HG03103 (cell line): ENCODE measurements around the gene PRUNE1.

Source experiments
- ATAC-seq: cut with Tn5 transposase; IDR thresholded peaks from one replicate; pipeline ENCODE4 v1.9.1; 2021; ENCODE audit warnings: low read depth; ENCODE audit not compliant: unreplicated experiment

Gene PRUNE1

DNA sequence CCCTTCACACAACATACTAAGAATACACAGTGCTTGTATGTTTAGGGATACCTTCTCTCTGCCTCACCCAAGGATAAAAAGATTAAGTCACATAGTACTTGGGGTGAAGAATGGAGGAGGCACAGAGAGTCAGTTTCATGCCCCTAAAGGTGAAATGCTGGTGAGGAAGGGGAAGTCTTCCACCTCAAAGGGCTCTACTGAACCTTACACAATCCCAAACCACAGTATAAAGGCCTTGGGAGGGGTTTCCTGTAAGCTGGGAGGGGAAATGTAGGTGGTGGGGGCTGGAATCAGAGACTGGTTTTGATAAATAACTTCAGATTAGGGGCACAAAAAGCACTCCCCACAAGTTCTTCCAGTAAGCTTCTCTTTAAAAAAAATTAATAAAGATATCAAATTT, 5.1 kb upstream of the PRUNE1 start:
- ATAC-seq: no peak

DNA sequence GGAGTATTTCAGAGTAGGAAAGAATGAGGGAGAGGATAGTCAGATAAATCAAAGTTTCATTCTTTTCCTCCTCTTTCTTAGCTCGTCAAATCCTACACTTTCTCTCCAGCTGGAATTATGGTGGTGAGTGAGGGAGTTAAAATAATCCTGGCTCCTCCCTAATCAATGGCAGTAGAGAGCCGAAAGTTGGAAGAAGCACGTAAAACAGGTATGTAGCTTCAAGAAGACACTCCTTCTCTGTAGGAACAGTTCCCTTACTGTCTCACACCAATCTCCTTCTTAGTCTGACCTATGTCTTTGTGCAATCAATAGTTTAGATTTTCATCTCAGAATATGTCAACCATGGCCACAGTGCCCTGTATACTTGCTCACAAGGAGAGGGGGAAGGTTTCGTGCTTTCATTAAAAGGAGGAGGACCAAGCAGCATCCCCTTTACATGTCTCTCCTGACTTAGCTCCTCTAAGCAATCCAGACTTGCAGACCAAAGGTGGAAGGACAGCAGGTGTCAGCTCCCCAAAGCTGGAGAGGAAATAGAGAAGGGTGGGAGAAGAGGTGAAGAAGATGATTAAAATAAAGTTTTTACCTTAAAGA, 2.4 kb upstream of the PRUNE1 start:
- no peak for ATAC-seq

DNA sequence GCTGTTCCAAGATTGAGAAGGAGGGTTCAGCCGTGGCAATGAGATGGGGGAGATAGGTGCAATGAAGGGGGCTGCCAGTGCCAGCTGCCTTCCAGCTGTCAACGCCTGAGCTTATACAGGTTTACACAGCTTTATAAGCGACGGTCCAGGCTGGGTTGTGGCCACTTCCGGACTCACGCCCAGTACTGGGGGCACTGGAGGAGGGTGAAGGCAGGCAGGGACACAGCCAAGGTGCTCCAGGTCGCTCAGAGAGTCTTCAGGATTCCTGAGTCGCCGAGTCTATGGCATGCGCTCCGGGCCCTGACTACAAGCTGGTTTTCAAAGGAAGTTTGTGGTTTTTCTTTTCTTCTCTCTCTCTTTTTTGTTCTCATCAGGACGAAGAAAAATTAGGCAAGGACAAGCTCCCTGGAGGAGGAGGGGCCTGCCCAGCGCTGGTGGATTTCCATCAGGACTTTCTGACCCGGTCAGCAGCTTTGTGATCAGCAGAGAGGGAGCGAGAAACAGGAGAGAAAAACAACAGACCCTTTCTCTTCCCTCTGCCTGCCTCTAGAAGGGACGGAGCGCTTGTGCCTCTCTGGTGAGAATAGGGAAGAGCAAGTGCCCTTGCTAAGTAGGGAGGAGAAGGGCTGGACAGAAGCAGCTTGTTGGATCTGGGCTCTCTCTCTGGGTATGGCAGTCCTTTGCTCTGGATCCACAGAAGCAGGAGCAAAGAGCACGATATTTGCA, 1.8 kb upstream of the PRUNE1 start, which contains the start of gene MINDY1:
Gene MINDY1 (minus strand): TSS at position 576 of the 726 bp plus-strand sequence. CDS start 4,285 bp downstream, outside the sequence.
- ATAC-seq: no peak

DNA sequence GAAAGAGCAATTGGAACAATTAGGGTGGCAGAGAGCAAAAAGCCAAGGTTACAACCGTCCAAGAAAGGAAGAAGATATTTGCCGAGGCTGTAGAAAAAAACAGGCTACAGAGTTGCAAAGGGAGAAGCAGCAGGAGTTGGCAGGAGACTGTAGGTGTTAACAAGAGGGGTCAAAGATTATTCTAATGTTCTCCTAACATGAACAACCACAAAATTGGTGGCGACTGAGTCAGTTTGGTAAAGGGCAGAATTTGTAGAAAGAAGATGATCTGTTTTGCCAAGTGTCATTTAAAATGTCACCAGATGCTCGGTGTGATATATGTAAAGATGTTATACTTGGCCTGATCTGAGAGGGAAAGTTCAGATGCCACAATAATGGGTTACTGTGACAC, 401 bp upstream of the PRUNE1 start:
- ATAC-seq: no peak

DNA sequence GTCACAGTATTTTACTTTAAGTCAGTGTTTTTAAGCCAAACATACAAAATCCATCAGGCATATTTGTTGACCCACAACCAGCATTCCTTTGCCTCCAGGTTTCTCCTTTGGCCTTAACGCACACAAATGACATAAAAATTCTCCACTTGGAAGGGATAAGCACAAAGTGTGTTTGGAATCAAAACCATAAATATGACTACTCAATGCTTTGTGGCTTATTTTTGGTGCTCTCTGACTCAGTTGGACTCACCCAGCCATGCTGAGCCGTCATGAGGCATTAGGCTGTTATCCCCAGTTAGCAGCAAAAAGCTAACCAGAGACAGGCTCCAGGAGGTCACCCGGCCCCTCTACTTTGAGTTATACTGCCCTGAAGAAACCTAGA, 948 bp downstream of the PRUNE1 start:
- no peak for ATAC-seq

DNA sequence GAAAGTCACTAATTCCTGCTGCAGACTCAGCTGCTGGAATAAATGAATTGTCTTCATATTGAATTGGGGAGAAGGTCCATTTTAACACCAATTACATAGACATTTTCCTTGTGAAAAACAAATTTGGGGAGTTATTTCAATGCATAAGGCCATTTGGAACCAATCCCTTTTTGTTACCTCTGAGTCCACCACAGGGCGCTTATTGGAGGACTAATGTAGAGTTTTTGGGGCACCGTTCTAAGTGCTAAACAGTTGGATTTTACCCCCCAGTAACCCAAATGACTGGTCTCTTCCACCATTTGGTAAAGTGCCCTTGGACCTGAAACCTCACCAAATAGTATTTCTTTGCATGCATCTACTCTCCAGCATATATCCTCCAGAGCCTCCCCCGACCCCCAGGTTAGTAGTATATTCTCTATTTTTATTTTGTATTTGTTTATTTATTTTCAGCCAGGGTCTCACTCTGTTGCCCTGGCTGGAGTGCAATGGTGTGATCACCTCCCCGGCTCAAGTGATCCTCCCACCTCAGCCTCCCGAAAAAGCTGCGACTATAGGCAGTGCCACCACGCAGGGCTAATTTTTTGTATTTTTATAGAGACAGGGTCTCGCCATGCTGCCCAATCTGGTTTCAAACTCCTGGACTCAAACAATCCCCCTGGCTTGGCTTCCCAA, 1.6 kb downstream of the PRUNE1 start:
- ATAC-seq: no peak

DNA sequence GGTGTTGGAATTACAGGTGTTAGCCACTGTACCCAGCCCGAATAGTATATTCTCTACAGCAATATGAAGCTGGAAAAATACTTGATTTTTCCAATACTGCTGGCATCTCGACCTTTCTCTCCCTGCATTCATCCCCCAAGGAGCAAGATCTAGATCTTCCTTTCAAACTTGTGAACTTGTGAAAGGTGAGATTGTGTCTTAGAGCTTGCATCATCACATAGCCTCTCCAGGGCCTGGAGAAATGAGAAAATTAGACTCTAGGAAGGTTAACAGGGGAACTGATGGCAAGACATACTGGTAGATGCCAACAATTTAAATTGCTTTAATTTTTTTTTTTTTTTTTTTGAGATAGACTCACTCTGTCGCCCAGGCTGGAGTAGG, 2.1 kb downstream of the PRUNE1 start:
- no peak for ATAC-seq

DNA sequence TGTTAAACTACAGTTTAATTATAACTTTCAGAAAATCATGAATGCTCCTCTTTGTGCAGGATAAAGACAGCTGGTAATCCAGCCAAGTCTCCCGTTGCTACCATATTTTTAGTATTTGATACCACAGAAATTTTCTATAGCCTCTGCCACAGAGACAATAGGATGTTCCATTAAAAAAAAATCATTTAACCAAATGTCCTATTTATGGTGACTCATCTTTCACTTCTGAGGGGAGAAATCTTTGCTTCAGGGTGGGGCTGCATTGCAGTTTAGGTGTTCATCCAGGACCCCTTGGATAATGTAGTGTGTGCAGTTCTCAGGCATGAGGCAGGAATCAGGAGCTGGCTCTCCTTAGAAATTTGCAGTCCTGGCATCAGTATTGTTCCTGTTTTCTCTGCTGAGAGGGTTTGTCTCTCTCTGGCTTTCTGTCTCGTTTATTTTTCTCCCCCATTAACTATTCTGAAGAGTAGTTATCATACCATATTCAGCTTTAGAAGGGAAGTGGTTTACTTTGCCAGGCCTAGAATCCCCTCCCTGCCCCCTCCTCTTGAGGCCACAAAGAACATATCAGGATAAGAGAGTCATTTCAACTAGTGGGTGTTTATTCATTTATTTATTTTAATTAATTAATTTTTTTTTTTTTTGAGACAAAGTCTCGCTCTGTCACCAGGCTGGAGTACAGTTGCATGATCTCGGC, 3.1 kb downstream of the PRUNE1 start:
- no peak for ATAC-seq

DNA sequence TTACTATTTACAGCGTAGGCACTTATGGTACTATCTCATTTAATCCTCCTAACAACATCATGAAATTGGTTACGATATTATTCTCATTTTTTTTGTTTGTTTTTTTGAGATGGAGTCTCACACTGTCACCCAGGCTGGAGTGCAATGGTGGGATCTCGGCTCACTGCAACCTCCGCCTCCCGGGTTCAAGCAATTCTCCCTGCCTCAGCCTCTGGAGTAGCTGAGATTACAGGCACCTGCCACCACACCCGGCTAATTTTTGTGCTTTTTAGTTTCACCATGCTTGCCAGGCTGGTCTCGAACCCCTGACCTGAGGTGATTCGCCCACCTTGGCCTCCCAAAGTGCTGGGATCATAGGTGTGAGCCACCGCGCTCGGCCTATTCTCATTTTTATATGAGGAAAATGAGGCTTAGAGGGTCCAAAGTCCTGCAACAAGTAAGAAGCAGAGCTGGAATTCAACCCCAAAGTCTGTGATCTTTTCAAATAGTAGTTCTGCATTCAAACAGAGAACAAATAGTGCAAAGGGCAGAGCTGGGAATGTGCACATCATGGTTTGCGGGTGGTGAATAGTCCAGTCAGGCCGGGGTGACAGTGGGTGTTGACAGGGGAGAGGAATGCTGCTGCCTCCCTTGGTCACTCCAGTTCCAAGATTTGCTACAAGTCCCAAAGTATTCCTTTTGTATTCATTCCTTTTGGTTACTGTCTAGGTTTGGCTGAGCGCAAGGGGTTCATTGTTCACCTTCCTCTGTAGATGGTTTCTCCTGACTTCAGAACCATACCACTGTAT, 4.6 kb downstream of the PRUNE1 start:
- no peak for ATAC-seq

DNA sequence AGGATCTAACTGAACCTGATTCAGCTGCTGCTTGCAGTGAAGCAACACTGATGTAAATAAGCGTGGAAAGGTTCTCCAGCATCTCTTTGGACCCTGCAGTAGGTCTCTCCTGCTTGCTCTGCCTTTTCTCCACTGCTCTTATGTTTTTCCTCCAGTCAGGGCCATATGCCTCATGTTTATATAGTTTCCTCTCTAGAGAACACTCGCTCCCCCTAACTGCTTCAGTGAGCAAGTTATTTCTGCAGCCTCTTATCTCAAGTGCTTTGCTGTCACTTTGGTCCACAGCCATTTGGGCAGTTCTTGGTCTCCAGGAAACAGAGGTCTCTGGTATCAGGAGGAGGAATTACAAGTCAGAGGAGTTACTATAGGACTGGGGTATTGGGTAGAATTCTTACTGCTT, 5.3 kb downstream of the PRUNE1 start:
- no peak for ATAC-seq

DNA sequence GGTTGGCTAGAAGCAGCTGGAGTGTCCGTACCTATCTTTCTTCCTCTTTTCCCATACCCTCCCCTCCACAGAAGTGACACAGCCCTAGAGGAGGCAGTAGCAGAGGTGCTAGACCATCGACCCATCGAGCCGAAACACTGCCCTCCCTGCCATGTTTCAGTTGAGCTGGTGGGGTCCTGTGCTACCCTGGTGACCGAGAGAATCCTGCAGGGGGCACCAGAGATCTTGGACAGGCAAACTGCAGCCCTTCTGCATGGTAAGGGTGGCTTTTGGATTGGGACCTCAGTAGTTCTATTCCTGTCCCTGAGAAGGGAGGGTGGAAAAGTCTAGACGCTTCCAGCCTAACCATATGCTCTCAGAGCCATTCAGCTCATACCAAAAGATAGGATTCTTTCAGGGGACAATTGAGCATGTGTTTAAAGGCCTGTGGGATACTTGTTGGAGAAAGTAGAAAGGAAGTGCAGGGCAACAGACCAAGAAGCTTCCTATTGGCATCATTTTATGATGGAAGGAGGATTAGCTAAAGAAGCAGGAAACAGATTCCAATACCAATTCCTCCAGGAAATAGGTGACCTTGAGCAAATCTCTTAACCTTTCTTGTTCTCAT, 16.4 kb downstream of the PRUNE1 start:
- no peak for ATAC-seq

DNA sequence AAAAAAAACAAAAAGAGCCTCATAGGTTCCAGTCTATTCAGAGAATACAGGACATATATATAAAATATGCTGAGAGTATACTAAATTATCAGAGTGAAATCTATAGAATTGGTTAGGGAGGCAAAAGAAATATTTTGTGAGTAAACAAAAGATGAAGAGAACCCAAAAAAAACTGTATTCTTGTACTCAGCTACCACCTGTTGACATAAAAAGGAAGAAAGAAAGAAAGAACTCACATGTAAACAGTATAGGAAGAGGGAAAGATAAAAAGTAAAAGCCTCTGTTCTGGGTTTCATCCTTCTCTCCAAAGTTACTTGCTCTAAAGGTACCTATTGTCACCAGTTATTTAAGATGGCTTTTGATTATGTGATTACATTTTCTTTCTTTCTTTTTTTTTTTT, 18.2 kb downstream of the PRUNE1 start:
- ATAC-seq: no peak

DNA sequence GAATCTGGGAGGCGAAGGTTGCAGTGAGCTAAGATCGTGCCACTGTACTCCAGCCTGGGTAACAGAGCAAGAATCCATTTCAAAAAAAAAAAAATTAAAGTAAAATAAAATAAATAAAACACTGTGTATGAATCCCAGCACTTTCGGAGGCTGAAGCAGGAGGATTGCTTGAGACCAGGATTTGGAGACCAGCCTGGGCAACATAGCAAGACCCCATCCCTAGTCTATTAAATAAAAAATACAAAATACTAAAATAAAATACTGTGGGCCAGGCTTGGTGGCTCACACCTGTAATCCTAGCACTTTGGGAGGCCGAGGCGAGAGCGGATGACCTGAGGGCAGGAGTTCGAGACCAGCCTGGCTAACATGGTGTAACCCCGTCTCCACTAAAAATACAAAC, 23.9 kb downstream of the PRUNE1 start:
- ATAC-seq: no peak

DNA sequence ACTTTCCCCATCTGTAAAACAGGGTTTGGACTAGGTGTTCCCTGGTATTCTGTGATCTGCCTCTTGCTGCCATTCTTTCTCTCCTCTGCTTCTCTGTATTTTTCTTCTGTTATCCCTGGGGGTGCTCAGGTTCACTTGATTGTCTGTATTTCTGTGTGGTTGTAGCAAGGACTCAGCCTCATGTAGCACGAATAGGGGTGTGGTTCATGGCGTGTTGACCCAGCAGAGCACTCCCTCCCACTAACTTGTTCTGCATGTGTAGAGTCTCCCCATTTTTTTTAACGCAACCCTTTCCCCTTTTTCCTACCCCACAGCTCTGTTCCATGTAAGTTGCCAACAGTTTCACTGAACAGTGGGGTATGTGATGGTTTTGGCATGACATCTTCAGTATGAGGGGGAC, 26.9 kb downstream of the PRUNE1 start:
- ATAC-seq: no peak

DNA sequence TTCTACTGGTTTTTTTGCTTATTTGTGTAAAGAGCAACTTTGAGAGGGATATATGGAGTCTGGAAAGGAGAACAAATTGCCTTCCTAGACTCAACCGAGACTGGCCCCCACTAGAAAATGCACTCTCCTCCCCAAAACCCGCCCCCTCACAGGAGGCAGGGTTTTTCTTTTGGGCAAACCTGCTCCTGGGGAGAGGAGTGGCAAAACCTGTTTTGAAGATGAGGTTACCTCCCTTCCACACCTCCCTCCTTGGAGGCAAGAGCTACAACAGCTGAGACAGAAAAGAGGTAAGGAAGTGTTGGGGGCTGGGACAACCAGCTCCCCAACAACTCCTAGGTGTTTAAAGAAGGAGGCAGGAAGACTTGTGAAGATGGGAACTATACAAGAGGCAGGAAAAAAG, 28.1 kb downstream of the PRUNE1 start, which contains the start of gene BNIPL:
Gene BNIPL (plus strand): TSS at position 231 of the 400 bp plus-strand sequence. CDS start 140 bp downstream, at position 371.
- no peak for ATAC-seq

DNA sequence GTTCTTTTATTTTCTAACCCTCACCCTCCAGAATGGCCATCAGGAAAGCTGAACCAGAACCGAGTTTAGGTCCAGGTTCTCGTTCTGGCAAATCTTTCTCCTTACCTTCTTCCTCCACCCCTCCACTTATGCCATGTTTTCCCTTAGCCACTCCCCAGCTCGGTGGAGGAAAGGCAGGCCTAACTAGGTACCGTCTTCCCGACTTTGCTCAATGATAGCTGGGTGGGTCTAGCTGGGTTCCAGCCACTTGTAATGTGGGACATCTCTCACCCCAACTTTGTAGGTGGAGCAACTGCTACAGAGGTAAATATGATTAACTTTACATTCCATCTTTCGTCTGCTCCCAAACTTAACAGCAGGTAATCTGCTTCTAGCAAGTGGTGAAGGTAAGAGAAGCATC, 28.8 kb downstream of the PRUNE1 start:
- ATAC-seq: no peak

DNA sequence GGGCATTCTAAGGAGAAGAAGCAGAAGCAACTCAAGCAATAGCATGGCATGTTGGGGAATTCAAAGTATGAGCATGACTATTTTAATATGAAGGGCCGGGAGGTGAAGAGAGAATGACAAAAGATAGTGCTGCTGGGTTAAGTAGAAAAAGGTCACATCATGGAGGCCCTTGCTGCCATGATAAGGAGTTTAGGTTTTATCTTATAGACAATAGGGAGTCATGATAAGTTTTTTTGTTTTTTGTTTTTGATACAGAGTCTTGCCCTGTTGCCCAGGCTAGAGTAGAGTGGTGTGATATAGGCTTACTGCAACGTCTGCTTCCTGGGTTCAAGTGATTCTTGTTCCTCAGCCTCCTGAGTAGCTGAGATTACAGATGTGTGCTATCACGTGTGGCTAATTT, 31.3 kb downstream of the PRUNE1 start:
- ATAC-seq: no peak

DNA sequence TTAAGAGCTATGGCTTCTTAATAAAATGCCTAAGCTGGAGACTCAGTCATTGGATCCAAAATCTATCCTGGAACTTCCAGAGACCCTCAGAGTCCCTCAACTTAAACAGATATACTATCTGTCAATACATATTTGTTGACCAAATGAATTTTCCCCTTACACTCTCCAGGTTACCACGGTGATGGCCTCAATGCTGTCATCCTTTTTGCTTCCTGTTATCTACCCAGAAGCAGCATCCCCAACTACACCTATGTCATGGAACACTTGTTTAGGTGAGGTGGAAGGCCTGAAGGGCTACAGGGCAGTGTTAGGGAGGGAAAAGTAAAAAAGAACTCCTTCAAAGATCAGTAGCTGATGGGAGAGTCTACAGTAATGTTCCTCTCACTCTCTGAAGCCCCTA, 34.9 kb downstream of the PRUNE1 start:
- no peak for ATAC-seq

DNA sequence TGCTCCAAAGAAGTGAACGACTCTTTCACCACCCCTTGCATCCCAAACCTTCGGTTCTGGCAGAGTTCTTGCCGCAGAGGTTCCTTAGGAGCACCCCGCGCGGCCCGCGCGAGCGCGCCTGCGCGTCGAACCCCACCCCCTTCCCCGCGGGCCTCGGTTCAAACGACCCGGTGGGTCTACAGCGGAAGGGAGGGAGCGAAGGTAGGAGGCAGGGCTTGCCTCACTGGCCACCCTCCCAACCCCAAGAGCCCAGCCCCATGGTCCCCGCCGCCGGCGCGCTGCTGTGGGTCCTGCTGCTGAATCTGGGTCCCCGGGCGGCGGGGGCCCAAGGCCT, 39.3 kb downstream of the PRUNE1 start, which contains the start of gene C1orf56:
Gene C1orf56 (plus strand): TSS at position 161 of the 334 bp plus-strand sequence. CDS start 97 bp downstream, at position 258.
- ATAC-seq: no peak
